Activated CD8-positive, alpha-beta memory T cell treated with anti-CD3 and anti-CD28 coated beads, Interleukin-2, amount 50 U/mL, for 48 hours (primary cell): Measurements from ENCODE around the gene RINT1.

Experiments used
- DNase-seq: peaks from one replicate; pipeline ENCODE4 v3.0.0-alpha.2; 2020

RINT1 gene

DNA sequence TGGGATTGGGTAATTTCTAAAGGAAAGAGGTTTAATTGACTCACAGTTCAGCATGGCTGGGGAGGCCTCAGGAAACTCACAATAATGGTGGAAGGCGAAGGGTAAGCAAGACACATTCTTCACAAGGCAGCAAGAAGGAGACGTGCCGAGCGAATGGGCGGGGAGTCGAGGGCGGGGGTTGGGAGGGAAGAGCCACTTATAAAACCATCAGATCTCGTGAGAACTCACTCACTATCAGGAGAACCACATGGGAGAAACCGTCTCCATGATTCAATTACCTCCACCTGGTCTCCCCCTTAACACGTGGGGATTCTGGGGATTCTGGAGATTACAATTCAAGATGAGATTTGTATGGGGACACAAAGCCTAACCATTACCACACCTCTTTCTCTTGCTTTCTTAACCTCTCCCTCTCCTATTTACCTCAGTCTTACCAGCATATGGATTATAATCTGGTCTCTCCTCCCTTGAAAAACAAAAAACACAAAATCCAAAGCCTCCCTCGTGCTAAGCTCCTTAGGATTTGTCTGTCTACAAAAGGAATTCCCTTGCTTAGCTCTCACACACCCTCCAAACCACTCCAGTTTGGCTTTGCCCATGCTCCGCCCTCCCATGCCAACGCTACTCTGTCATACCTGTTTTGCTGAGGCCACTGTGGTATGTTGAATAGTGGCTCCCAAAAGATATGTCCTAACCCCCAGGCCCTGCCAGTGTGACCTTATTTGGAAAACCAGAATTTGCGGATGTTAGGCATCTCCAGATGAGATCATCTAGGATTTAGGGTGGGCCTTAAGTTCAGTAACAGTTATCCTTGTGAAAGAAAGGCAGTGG is 68.9 kb downstream of the RINT1 start:
- DNase-seq = no peak

GRCh38 chr7:105602325-105603305 is 70.6 kb downstream of the RINT1 start:
- no peak for DNase-seq

DNA sequence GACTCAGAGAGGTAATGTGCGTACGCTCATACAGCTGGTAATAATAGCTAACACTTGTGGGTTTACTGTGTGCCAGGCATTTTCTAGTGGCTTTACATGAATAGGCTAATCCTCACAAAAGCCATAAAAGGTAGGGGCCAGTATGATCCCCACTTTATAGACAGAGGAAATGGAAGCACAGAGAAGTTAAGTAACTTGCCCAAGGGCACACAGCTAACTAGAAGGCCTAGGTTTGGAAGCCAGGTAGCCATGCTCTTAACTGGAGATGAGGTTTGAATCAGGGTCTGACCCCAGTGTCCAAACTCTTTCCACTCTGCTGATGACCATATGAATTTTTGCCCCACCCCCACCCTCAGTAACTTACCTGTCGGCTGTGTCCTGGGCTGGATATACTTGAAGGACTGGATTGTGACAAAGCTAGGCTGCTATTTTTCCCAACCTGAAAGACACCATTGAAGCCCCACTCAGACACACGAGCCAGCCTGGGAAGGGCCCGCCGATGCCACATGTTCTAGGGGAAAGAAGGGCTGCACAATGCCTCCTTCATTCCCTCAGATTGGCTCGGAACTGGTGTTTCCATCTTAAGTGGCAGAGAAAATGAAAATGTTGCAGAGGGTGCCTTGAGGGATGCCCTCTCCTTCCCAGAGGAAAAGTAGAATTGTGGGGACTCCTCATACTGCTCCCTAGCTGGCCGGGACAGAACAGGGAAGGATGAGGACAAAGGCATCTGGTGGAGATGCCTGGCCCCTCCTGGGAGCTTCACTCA is 78.3 kb downstream of the RINT1 start:
- DNase-seq = no peak

- DNase-seq = no peak
Observed at GRCh38 chr7:105611856-105612775, 80.1 kb downstream of the RINT1 start.

- no peak for DNase-seq
Observed at GRCh38 chr7:105612806-105613205, 80.8 kb downstream of the RINT1 start.

DNA sequence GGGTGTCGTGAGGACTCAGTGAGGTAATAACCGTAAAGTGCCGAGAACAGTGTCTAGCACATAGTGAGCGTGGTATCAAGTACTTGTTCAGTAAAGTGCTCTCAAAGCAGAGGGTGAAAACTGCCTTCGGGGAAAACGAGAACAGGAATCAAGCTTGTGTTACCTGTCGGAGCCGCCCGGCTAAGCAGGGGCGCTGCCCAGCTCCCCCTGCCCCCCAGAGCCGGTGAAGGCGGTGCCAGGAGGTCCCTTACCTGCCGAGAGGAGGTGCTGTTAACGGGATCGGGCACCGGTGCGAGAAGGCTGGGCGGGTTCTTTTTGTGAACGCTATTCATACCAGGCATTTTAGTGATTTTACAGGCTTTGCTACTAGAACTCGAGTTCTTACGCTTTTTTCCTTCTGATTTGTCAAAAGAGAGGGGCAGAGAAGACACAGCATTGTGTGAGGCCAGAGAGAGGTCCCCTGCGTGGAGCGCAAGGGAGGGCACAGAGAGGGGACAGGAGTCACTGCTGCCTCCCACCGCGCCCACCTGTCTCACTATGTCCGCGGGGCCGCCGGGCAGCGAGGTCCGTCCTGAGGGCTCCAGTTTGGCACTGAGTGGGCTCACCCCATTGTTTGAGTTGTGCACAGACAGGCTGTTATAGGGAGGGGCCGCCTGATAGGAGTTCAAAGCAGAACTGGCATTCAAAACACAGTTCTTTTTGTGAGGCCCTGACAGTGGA is 81.8 kb downstream of the RINT1 start:
- DNase-seq = no peak

DNA sequence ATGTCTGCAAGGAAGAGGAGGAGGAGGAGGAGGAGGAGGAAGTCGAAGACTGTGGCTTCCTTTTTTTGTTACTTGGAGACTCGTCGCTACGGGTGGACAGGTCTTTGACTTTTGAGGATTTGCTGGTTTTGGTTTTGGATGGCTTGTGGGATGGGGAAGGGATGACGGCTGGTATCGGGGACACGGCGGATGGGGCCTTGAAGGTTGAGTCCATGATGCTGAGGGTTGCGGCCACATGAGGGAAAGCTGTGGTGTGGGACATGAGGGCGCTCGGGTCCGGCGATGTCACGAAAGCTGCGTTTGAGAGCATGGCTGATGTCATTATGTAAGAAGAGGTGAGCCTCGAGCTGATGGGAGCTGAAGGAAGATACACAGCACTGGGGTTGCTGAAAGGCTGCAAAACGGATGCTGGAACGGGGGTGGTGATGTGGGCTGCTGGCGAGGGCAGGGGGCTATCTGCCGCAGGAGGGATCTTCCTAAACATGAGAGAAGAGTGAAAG is 82.4 kb downstream of the RINT1 start:
- DNase-seq = no peak
